GM19351 (cell line): Measurements from ENCODE around the gene KIF6.

ENCODE experiments used
- ATAC-seq: cut with Tn5 transposase; IDR thresholded peaks from one replicate; pipeline ENCODE4 v1.9.1; 2021; ENCODE audit warnings: mild to moderate bottlenecking, moderate library complexity; ENCODE audit not compliant: unreplicated experiment

KIF6 gene

GRCh38 chr6:39426073-39426456 is 299.1 kb downstream of the KIF6 start:
- no peak for ATAC-seq

DNA sequence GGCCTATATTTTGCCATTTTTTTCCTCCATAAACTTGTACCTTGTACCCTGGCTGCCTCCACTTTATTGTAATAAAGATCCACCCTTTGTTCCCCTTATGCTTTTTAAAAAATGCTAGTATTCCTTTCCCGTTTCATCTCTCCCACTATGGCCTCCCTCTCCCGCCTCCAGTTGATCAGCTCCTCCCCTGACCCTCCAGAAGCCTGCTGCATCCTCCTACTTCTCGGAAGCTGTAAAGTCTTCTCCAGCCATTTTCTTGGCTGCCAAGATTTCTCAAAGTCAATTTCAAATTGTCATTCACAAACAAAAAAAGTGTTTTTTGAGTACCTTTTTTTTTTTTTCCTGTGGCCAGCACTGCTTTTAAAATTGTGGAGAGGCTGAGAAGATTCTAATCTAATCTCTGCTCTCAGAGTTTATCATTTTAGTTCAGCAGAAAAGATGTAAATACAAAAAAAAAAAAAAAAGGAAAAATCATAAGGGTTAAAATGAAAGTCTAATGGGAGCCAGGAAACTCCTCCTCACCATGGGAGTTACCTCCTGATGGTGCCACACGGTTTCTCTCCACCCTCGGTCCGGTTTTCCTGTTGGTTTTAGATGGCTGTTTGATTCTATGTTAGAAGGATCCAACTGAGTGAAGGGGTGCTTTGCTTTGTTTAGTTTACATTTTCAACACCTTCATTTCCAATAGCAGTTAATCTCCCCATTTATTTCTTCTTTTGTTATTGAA is 299.7 kb downstream of the KIF6 start:
- ATAC-seq, result no peak

- no peak for ATAC-seq
Observed at GRCh38 chr6:39424831-39425230, 300.4 kb downstream of the KIF6 start.

- ATAC-seq, result no peak
Observed at GRCh38 chr6:39422238-39422637, 303.0 kb downstream of the KIF6 start.

DNA sequence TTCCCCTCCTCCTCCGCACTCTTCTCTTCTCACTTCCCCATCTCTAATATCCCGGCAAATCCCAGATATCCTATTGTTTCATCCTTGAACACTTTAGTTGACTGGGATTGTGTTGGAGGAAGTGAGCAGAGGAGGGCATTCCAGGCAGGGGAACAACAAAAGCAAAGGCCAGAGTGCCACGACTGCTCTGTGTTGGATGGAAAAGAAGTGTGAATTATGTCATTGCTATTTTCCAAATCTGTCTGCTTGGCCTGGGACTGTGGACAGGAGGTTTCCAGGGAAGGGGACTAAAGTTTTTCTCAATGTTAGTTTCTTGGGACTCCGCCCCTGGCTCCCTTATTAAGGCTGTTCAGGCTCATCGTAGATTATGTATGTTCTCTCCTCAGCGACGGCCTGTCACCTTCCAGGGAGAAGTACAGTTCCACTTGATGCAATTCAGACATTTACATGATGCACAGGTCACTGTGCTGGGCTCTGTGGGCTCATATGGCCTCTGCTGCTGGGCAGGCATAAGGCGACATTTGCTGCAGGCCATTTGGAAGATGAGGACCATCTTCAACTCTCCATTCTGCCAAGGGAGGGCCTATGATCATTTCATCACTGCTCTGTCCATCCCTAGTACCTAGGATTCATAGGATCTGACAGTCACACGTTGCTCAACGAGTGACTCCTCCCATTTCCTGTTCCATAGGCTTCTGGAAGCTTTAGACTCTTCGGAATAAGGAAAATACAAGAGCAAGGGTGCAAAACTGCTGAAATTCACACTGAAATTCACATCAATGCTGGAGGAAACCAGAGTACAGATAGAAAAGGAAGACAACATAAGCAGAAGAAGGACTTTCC is 303.6 kb downstream of the KIF6 start:
- no peak for ATAC-seq

GRCh38 chr6:39420300-39421265 is 304.6 kb downstream of the KIF6 start:
- ATAC-seq, result no peak

DNA sequence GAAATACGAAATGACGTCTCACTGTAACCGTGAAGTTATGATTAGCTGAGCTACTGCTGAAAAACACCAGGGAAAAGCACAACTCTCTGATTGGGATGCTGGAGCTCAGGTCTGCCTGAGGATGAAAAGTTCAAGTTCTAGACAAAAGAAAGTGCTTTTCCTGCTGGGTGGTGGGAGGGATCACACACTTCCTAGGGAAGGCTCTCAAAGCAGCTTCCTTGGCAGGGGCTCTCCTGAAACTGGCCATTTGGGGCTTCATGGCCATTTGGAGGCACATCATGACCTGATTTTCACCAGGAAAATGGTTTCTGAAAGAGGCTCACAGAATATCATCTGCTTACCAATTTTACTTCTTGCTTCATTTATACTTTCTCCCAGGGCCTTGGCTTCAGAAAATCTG is 305.6 kb downstream of the KIF6 start:
- ATAC-seq, result no peak

- no peak for ATAC-seq
Observed at GRCh38 chr6:39417440-39417839, 307.8 kb downstream of the KIF6 start.

- no peak for ATAC-seq
Observed at GRCh38 chr6:39416728-39417127, 308.5 kb downstream of the KIF6 start.

GRCh38 chr6:39416026-39416425 is 309.2 kb downstream of the KIF6 start:
- no peak for ATAC-seq

- no peak for ATAC-seq
Observed at GRCh38 chr6:39415482-39415881, 309.7 kb downstream of the KIF6 start.

DNA sequence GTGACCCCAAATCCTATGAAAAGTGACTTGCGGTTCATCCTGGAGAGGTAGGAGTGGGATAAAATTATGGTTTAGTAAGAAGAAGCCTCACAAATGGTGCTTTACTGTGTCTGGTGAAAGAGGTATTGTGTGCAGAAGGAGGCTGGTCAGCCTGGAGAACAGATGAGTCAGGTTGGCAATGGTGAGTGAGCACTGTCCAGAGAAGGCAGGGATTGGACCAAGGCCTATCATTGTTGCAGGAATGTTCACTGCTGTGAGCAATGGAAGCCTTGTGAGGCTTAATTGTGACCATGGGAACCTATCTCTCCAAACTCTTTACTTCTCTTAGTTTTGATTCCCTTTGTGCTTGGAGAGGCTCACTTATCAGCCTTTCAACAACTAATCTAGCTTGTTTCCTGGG is 313.7 kb downstream of the KIF6 start:
- no peak for ATAC-seq

DNA sequence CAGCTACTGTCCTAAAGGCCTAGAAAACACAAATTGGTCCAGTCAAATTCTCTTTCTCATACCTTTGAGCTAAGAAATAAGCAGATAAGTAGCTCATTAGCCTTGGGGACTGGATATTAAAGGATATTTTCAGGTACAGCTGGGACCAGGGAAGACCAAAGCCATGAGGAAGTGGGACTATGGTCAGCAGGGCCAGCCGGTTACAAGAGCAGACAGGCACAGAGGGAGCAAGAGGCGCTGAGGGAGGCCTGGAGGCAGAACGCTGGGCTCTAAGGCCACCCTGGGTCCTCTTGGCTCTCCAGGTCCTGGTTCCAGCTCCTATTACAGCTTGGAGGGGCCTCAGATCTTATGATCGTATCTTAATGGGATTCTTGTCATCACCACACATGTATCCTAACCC is 314.2 kb downstream of the KIF6 start:
- no peak for ATAC-seq

DNA sequence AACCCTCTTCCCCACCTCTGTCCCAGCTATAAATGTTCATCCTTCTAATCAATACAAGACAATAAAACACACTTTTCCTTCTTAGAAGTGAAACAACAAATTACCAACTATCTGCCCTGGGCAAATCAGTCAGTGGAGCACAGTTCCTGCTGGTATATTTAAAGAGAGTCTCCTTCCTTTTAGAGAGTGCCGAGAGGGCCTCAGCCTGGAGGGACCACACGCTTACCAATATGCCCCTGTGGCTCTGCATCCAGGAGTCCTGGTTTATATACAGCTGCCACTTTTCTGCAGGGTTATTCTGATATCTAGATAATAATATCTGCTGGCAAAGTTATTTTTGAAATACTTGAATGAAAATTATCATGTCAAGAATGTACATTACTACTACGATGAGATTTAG is 315.3 kb downstream of the KIF6 start:
- ATAC-seq, result no peak

DNA sequence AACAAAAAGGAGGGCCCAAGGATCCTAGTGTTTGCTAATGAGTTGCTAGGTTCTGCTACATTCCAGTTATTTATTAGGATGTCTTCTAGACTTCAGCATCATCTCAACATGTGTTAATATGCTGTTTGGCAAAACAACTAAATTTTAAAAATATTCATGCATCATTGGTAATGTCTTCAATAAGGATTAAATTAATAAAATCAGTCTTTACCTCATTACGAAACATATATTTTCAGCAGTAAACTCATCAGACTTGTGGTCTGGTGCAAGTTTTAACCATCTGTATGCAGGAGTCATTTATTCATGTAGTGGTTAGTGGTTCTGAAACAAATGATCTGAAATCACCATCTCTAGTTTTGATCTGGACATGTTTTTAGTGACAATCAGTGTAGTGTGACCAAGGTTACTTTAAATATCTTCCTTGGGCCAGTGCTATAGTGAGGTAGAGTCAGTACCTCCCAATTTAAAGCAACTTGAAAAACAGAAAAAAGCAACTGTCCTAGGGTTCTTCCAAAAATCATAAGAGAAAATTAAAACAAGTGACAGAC is 317.7 kb downstream of the KIF6 start:
- ATAC-seq, result peak; percentile 90

- no peak for ATAC-seq
Observed at GRCh38 chr6:39404312-39404711, 320.9 kb downstream of the KIF6 start.

DNA sequence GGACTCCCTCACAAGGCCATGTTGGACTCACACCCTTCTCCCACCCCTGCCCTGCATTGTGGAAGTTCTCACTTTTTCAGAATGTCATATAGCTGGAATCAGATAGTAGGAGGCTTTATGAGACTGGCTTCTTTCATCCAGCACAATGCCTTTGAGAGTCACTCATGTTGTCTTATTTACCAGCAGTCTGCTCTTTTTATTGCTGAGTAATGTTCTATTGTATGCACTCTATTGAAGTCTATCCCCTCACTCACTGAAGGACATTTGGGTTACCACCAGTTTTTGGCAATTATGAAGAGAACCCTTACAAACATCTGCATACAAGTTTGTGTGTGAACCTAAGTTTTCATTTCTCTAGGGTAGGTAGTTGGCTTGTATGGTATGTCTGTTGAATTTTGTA is 321.9 kb downstream of the KIF6 start:
- no peak for ATAC-seq

DNA sequence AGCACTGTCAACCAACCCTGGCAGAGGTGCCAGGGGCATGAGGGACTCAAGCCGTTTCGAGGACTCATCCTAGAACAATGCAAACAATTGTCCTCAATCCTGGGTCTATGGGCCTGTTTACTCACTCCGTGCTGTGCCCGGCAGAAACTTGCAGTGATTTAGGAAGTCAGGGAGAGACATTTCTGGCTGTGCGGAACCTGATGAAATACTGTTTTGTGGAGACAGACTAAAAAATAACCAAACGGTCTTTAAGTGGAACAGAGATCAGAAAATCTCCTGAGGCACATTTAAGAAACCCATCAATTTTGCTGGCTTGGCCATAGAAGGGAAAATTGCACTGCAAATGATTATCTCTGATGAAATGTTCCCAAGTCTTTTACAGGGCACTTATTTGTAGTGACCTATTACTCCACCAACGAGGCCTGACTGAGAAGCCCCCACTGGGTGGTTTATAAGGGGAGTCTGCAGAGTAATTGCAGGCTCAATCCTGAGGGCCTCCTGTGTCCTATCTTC is 322.9 kb downstream of the KIF6 start:
- no peak for ATAC-seq

DNA sequence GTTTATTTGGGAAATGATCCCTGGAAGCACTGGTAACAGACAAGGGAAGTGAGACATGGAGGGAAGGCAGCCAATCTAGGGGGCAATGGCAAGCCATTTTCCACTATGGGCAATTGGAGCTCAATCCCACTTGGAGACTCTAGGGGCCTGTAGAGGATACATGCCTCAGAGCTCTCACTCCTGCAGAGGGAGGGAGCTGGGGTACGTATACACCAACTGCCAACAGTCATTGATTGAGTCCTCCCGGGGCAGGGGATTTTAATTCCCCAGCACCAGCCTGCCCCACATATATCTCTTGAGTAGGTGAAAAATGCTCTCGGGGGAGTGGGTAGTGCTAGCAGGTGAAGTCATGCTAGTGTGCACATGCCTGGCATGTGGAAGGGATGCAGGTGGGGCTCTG is 323.8 kb downstream of the KIF6 start:
- no peak for ATAC-seq

- ATAC-seq, result no peak
Observed at GRCh38 chr6:39400026-39400425, 325.2 kb downstream of the KIF6 start.

DNA sequence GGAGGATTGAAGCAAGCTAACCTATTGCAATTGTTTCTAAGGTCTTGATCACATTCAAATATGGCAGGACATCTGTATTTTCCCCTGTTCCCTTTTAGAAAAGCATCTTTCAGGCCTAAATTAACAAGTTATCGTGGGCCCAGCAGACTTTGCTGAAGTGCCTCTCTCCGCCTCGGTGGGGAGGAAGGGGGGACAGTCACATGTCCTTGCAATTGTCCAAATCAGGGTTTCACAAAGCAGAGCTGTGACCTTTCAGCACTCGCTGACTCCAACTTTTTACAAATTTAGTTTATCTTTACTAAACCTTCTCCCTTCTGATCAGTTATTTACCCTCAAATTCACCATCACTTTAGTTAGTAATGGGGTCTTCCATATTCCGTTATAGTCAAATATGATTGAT is 328.4 kb downstream of the KIF6 start:
- no peak for ATAC-seq
